Measurements from ENCODE around the gene MTOR.

- TF ChIP-seq CTCF (IDR thresholded peaks at IDR 0.05; ENCODE audit: low read length): no peak
- TF ChIP-seq EZH2phosphoT487 (IDR thresholded peaks at IDR 0.05; ENCODE audit: low read length): no peak
These were observed 18.5 kb upstream of the MTOR start for GRCh38 chr1:11280719-11281376.
